ENCODE data around the gene EP400.

EP400 gene

DNA sequence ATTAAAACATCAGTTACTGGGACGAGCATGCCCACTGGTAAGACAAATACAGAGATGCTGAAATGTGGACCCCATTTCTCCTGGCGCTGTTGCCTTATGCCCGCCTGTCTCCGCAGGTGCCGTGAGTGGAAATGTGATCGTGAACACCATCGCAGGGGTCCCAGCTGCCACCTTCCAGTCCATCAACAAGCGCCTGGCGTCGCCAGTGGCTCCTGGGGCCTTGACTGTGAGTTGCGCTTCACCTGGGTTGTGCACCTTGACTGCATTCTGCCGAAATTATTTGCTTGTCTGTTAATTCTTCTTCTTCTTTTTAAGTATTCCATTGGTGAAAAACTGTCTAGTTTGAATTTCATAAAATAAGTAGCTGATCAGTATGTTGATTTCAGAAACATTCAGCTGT lies 105.2 kb downstream of the EP400 start:
- TF ChIP-seq, protein P1, sequence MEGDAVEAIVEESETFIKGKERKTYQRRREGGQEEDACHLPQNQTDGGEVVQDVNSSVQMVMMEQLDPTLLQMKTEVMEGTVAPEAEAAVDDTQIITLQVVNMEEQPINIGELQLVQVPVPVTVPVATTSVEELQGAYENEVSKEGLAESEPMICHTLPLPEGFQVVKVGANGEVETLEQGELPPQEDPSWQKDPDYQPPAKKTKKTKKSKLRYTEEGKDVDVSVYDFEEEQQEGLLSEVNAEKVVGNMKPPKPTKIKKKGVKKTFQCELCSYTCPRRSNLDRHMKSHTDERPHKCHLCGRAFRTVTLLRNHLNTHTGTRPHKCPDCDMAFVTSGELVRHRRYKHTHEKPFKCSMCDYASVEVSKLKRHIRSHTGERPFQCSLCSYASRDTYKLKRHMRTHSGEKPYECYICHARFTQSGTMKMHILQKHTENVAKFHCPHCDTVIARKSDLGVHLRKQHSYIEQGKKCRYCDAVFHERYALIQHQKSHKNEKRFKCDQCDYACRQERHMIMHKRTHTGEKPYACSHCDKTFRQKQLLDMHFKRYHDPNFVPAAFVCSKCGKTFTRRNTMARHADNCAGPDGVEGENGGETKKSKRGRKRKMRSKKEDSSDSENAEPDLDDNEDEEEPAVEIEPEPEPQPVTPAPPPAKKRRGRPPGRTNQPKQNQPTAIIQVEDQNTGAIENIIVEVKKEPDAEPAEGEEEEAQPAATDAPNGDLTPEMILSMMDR (IDR thresholded peaks at IDR 0.05; ENCODE audit: low read depth, low read length), result no peak
- TF ChIP-seq POLR2A (IDR thresholded peaks at IDR 0.05; ENCODE audit: extremely low read depth, insufficient read length) (no peak), MYC (IDR thresholded peaks at IDR 0.05; ENCODE audit: low read depth, low read length) (no peak)
- TF ChIP-seq, protein P2, sequence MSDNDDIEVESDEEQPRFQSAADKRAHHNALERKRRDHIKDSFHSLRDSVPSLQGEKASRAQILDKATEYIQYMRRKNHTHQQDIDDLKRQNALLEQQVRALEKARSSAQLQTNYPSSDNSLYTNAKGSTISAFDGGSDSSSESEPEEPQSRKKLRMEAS (IDR thresholded peaks at IDR 0.05; ENCODE audit: low read depth, low read length), result no peak
- DNase-seq (ENCODE audit: low read depth), result no peak
- H3K4me3 ChIP-seq (ENCODE audit: low read depth, low read length), result no peak overlapping the region

DNA sequence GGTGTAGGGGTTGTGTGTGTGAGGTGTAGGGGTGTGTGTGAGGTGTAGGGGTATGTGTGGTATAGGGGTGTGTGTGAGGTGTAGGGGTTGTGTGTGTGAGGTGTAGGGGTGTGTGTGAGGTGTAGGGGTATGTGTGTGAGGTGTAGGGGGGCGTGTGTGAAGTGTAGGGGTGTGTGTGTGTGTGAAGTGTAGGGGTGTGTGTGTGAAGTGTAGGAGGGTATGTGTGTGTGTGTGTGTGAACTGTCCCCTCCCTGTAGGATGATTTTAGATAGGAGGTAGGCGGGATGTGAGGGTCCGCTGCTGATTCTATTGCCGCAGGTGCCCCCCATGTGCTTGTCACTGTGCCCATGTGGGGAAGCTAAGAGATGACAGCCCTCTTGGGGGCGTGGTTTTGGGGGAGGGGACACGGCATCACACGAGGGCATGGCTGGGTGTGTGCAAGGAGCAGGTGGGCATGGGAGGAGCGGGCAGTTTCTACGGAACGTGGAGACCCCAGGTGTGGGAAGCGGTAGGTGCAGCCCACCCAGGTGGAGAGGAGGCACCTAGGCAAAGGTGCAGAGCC lies 105.9 kb downstream of the EP400 start:
- no peak overlapping the region for H3K4me3 ChIP-seq (ENCODE audit: low read depth, low read length)
- TF ChIP-seq POLR2A (IDR thresholded peaks at IDR 0.05; ENCODE audit: extremely low read depth, insufficient read length) (no peak), MYC (IDR thresholded peaks at IDR 0.05; ENCODE audit: low read depth, low read length) (no peak)
- TF ChIP-seq, protein P2 (IDR thresholded peaks at IDR 0.05; ENCODE audit: low read depth, low read length), result no peak
- TF ChIP-seq, protein P1 (IDR thresholded peaks at IDR 0.05; ENCODE audit: low read depth, low read length), result no peak
- no peak for DNase-seq (ENCODE audit: low read depth)

DNA sequence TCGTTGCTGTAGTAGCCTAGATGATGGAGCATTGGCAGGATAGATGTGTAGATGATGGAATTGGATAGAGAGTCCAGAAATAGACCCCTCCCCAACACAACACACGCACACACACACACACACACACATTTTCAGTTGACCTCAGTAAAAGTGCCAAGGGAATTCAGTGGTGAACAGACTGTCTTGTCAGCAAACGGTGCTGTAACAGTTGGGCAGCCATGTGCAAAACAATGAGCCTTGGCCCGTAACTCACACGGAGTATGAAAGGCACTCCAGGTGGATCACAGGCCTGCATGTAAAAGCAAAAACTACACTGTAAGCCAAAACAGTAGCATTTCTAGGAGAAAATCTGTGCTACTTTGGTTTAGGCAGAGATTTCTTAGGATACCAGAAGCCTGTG lies 106.6 kb downstream of the EP400 start:
- TF ChIP-seq, protein P2 (IDR thresholded peaks at IDR 0.05; ENCODE audit: low read depth, low read length), result no peak
- TF ChIP-seq, protein P1 (IDR thresholded peaks at IDR 0.05; ENCODE audit: low read depth, low read length), result no peak
- no peak for TF ChIP-seq MYC (IDR thresholded peaks at IDR 0.05; ENCODE audit: low read depth, low read length)
- no peak for TF ChIP-seq POLR2A (IDR thresholded peaks at IDR 0.05; ENCODE audit: extremely low read depth, insufficient read length)
- H3K4me3 ChIP-seq (ENCODE audit: low read depth, low read length), result no peak overlapping the region
- DNase-seq (ENCODE audit: low read depth), result no peak

DNA sequence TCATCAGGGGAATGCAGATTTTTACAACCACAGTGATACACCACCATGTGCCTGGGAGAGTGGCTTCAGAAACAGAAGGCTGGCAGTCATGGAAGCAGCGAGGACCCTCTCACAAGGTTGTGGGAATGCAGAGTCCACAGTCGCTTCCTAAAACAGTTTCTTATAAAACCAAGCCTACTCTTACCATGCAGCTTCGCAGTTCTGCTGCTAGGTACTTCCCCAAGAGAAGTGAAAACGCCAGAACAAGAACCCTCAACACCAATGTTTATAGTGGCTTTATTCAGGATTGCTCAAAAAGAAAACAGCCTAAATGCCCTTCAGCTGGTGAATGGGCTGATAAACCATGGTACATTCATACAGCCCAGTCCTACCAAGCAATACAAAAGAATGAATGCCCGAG lies 107.2 kb downstream of the EP400 start:
- H3K4me3 ChIP-seq (ENCODE audit: low read depth, low read length), result no peak overlapping the region
- DNase-seq (ENCODE audit: low read depth), result no peak
- TF ChIP-seq POLR2A (IDR thresholded peaks at IDR 0.05; ENCODE audit: extremely low read depth, insufficient read length) (no peak), MYC (IDR thresholded peaks at IDR 0.05; ENCODE audit: low read depth, low read length) (no peak)
- TF ChIP-seq, protein P2 (IDR thresholded peaks at IDR 0.05; ENCODE audit: low read depth, low read length), result no peak
- TF ChIP-seq, protein P1 (IDR thresholded peaks at IDR 0.05; ENCODE audit: low read depth, low read length), result no peak

DNA sequence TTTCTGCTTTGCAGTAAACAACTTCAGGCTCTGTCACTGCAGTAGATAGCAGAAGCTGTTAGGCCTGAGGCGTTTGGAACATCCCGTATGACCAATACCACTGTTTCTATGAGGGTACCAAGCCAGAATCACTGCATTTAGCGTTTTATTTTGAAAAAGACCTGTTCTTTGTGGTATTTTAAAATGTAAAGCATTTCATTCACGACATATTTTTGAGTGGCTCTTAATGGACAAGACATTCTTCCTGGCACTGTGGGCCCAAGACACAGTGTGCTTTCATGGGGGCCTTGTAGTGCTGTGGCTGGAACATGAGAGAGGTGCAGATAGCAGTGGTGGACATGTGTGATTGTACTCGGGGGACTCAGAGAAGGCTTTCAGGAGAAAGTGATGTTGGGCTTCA lies 107.9 kb downstream of the EP400 start:
- DNase-seq (ENCODE audit: low read depth), result no peak
- H3K4me3 ChIP-seq (ENCODE audit: low read depth, low read length), result no peak overlapping the region

More for the DNA sequence above, 107.9 kb downstream of the EP400 start:
- TF ChIP-seq, protein P2 (IDR thresholded peaks at IDR 0.05; ENCODE audit: low read depth, low read length), result no peak
- TF ChIP-seq POLR2A (IDR thresholded peaks at IDR 0.05; ENCODE audit: extremely low read depth, insufficient read length), result no peak
- TF ChIP-seq, protein P1 (IDR thresholded peaks at IDR 0.05; ENCODE audit: low read depth, low read length), result no peak
- no peak for TF ChIP-seq MYC (IDR thresholded peaks at IDR 0.05; ENCODE audit: low read depth, low read length)

Measured in NB4 (cell line).